H9 (cell line): Measurements from ENCODE around the gene C10orf105. TPM values are rescaled to one million over a fixed set of nuclear protein-coding genes. Genes with fewer than 3 reads are reported as not detected.

ENCODE experiments used
- DNase-seq: peaks from one replicate; pipeline ENCODE4 v3.0.0-alpha.2; 2017
- H2AFZ ChIP-seq: one replicate; pipeline ENCODE4 v1.6.1; 2013; ENCODE audit warnings: mild to moderate bottlenecking, low read length, control low read depth, moderate library complexity
- H2AK5ac ChIP-seq: 2 replicates; pipeline ENCODE4 v1.6.1; 2013; ENCODE audit warnings: low read length, control low read depth, mixed read lengths; ENCODE audit not compliant: insufficient read length
- H2BK120ac ChIP-seq: one replicate; pipeline ENCODE4 v1.6.1; 2013; ENCODE audit warnings: low read depth, mild to moderate bottlenecking, low read length, control low read depth, inconsistent platforms; ENCODE audit not compliant: poor library complexity, severe bottlenecking
- H2BK12ac ChIP-seq: 2 replicates; pipeline ENCODE4 v1.6.1; 2013; ENCODE audit warnings: low read length, control low read depth, mixed read lengths, low read depth; ENCODE audit not compliant: insufficient read length
- H2BK15ac ChIP-seq: 2 replicates; pipeline ENCODE4 v1.6.1; 2013; ENCODE audit warnings: low read depth, low read length, control low read depth
- H2BK20ac ChIP-seq: one replicate; pipeline ENCODE4 v1.6.1; 2013; ENCODE audit warnings: low read depth, mild to moderate bottlenecking, low read length, control low read depth, inconsistent platforms; ENCODE audit not compliant: poor library complexity, severe bottlenecking
- H2BK5ac ChIP-seq: 2 replicates; pipeline ENCODE4 v1.6.1; 2013; ENCODE audit warnings: low read length, control low read depth, mixed read lengths; ENCODE audit not compliant: insufficient read length
- H3K14ac ChIP-seq: 2 replicates; pipeline ENCODE4 v1.6.1; 2013; ENCODE audit warnings: low read length, control low read depth; ENCODE audit not compliant: insufficient read depth
- H3K18ac ChIP-seq: 2 replicates; pipeline ENCODE4 v1.6.1; 2013; ENCODE audit warnings: low read depth, mild to moderate bottlenecking, mixed read lengths, low read length, control low read depth; ENCODE audit not compliant: insufficient read length
- H3K23ac ChIP-seq: 2 replicates; pipeline ENCODE4 v1.6.1; 2013; ENCODE audit warnings: low read length, control low read depth, mixed read lengths, low read depth; ENCODE audit not compliant: insufficient read length
- H3K23me2 ChIP-seq: 2 replicates; pipeline ENCODE4 v1.6.1; 2013; ENCODE audit warnings: low read depth, mild to moderate bottlenecking, mixed read lengths, low read length, control low read depth; ENCODE audit not compliant: insufficient read length, poor library complexity, severe bottlenecking
- H3K27ac ChIP-seq: 2 replicates; pipeline ENCODE4 v1.5.1; 2013; ENCODE audit warnings: low read length, control low read depth, mixed read lengths, low read depth; ENCODE audit not compliant: insufficient read length
- H3K27me3 ChIP-seq: 2 replicates; pipeline ENCODE4 v1.6.1; 2013; ENCODE audit warnings: low read length, control low read depth, inconsistent platforms; ENCODE audit not compliant: insufficient read depth
- H3K4ac ChIP-seq: 2 replicates; pipeline ENCODE4 v1.6.1; 2013; ENCODE audit warnings: low read depth, mild to moderate bottlenecking, control low read depth, inconsistent platforms, low read length, moderate library complexity
- H3K4me1 ChIP-seq: 2 replicates; pipeline ENCODE4 v1.6.1; 2013; ENCODE audit warnings: low read length, control low read depth, inconsistent platforms; ENCODE audit not compliant: insufficient read depth
- H3K4me2 ChIP-seq: 2 replicates; pipeline ENCODE4 v1.6.1; 2013; ENCODE audit warnings: low read length, control low read depth, mixed read lengths; ENCODE audit not compliant: insufficient read length, insufficient read depth
- H3K56ac ChIP-seq: 2 replicates; pipeline ENCODE4 v1.6.1; 2013; ENCODE audit warnings: low read depth, mild to moderate bottlenecking, mixed read lengths, low read length, control low read depth; ENCODE audit not compliant: insufficient read length
- H3K79me1 ChIP-seq: 2 replicates; pipeline ENCODE4 v1.6.1; 2013; ENCODE audit warnings: low read depth, mild to moderate bottlenecking, moderate library complexity, low read length, control low read depth, inconsistent platforms; ENCODE audit not compliant: insufficient read depth, poor library complexity, severe bottlenecking
- H3K79me2 ChIP-seq: 2 replicates; pipeline ENCODE4 v1.6.1; 2013; ENCODE audit warnings: low read length, control low read depth, inconsistent platforms; ENCODE audit not compliant: insufficient read depth
- H3K9ac ChIP-seq: 2 replicates; pipeline ENCODE4 v1.6.1; 2013; ENCODE audit warnings: low read length, control low read depth, mixed read lengths; ENCODE audit not compliant: insufficient read length; ENCODE audit errors: extremely low read depth
- H3K9me3 ChIP-seq: one replicate; pipeline ENCODE4 v1.6.1; 2013; ENCODE audit warnings: low read depth, low read length, inconsistent platforms; ENCODE audit not compliant: control insufficient read depth
- H3T11ph ChIP-seq: one replicate; pipeline ENCODE4 v1.6.1; 2013; ENCODE audit warnings: mild to moderate bottlenecking, low read length, control low read depth, inconsistent platforms
- H4K20me1 ChIP-seq: one replicate; pipeline ENCODE4 v1.6.1; 2013; ENCODE audit not compliant: control insufficient read depth, insufficient read length, insufficient read depth
- H4K5ac ChIP-seq: 2 replicates; pipeline ENCODE4 v1.6.1; 2013; ENCODE audit warnings: low read depth, mild to moderate bottlenecking, mixed read lengths, low read length, control low read depth; ENCODE audit not compliant: insufficient read length
- H4K8ac ChIP-seq: replicated peaks from 2 replicates; pipeline ENCODE4 v1.6.1; 2013; ENCODE audit warnings: low read length, control low read depth, mixed read lengths, low read depth; ENCODE audit not compliant: insufficient read length
- H4K91ac ChIP-seq: 2 replicates; pipeline ENCODE4 v1.6.1; 2013; ENCODE audit warnings: low read depth, mild to moderate bottlenecking, moderate library complexity, mixed read lengths, low read length, control low read depth; ENCODE audit not compliant: insufficient read length
- H3K27ac Mint-ChIP-seq, 3 experiments: 2 replicates in 2 of 3; 3 replicates in 1 of 3; pipeline ENCODE4 v1.8.0; 2020 to 2021; ENCODE audit warnings: mixed read lengths in 3 of 3, mild to moderate bottlenecking in 1 of 3, moderate library complexity in 1 of 3
- H3K27me3 Mint-ChIP-seq: 2 replicates; pipeline ENCODE4 v1.8.0; 2021; ENCODE audit warnings: low read depth, mild to moderate bottlenecking, moderate library complexity, mixed read lengths
- H3K36me3 Mint-ChIP-seq, 3 experiments: 2 replicates in 2 of 3; 3 replicates in 1 of 3; pipeline ENCODE4 v1.8.0; 2020 to 2021; ENCODE audit warnings: low read depth in 3 of 3, mixed read lengths in 3 of 3; ENCODE audit not compliant: insufficient read depth in 1 of 3
- H3K4me1 Mint-ChIP-seq, 2 experiments: 2 replicates each; pipeline ENCODE4 v1.8.0; 2020; ENCODE audit warnings: mixed read lengths in 2 of 2
- H3K4me3 Mint-ChIP-seq, 2 experiments: 2 replicates in 1 of 2; 3 replicates in 1 of 2; pipeline ENCODE4 v1.8.0; 2020 to 2021; ENCODE audit warnings: mild to moderate bottlenecking in 2 of 2, mixed read lengths in 2 of 2, moderate library complexity in 1 of 2
- H3K9me3 Mint-ChIP-seq, 2 experiments: 2 replicates in 1 of 2; 3 replicates in 1 of 2; pipeline ENCODE4 v1.8.0; 2020; ENCODE audit warnings: mild to moderate bottlenecking in 2 of 2, mixed read lengths in 2 of 2, moderate library complexity in 1 of 2
- CTCF ChIP-seq: fragments of 200-600 bp; sonication (generic); conservative IDR thresholded peaks from 3 replicates; pipeline ENCODE4 v1.8.0; 2021; ENCODE audit warnings: antibody characterized with exemption, mild to moderate bottlenecking
- WGBS: extraction: QIAGEN DNeasy Blood & Tissue Kit; methylation state at CpG from one replicate; pipeline ENCODE4 v1.1.7; 2013; ENCODE audit warnings: missing lambda C conversion rate, low lambda C conversion rate, mixed read lengths; ENCODE audit not compliant: insufficient read length; ENCODE audit errors: extremely low coverage; 5-methylcytosine and 5-hydroxymethylcytosine counted together
- total RNA-seq: library from RNA; stranded (reverse); gene quantifications from 2 replicates; pipeline ENCODE4 v1.2.1, GENCODE V29; 2021

Gene C10orf105
- total RNA-seq, 1 experiment from 2014 or later = 0.26 TPM

- H3K79me1 ChIP-seq = no peaks in the 10 kb centered on the region
- Mint-ChIP-seq H3K4me3 (no peak overlapping the region), H3K36me3 (no peaks in the 10 kb centered on the region; a peak in 1 of 7 replicates), H3K4me1 (peaks cover 4 to 13% of the 10 kb centered on the region in 2 experiments; a peak in 3 of 4 replicates), H3K27me3 (peaks cover 21% of the 10 kb centered on the region), H3K9me3 (no peaks in the 10 kb centered on the region), H3K27ac (no peak overlapping the region)
- H4K20me1 ChIP-seq = no peaks in the 10 kb centered on the region
- H3K23me2 ChIP-seq = no peaks in the 10 kb centered on the region
- no peak overlapping the region for H3K14ac ChIP-seq
- H3K27me3 ChIP-seq = no peaks in the 10 kb centered on the region; the same call in 1 of the 2 replicates
- no peak overlapping the region for H3K9ac ChIP-seq
- H3K79me2 ChIP-seq = no peaks in the 10 kb centered on the region
- H3K23ac ChIP-seq = no peak overlapping the region
- H2BK120ac ChIP-seq = no peak overlapping the region
- no peak overlapping the region for H3K4me2 ChIP-seq
- H3K18ac ChIP-seq = no peak overlapping the region
- TF ChIP-seq CTCF = no peak
- no peak overlapping the region for H3K56ac ChIP-seq
- no peaks in the 10 kb centered on the region for H3K4me1 ChIP-seq
- no CpG with 5 or more reads among the region's 14 CpGs for WGBS
- no peak overlapping the region for H2AK5ac ChIP-seq
- no peak overlapping the region for H2AFZ ChIP-seq
- H2BK20ac ChIP-seq = no peak overlapping the region
- no peak for DNase-seq
- H4K91ac ChIP-seq = no peak overlapping the region
- no peak overlapping the region for H4K8ac ChIP-seq
- H3K9me3 ChIP-seq = no peaks in the 10 kb centered on the region
- H4K5ac ChIP-seq = no peak overlapping the region
- H3K4ac ChIP-seq = no peak overlapping the region
- no peak overlapping the region for H2BK5ac ChIP-seq
- H2BK15ac ChIP-seq = no peak overlapping the region
- no peak overlapping the region for H3T11ph ChIP-seq
- H2BK12ac ChIP-seq = no peak overlapping the region
- no peak overlapping the region for H3K27ac ChIP-seq
Measured at GRCh38 chr10:71725249-71725648, 5.7 kb upstream of the C10orf105 start.
